Osteoblast (primary cell): Measurements from ENCODE around the gene TIMELESS. TPM values are rescaled to one million over a fixed set of nuclear protein-coding genes. Genes with fewer than 3 reads are reported as not detected.

Experiments
- DNase-seq: peaks from one replicate; pipeline ENCODE4 v3.0.0; 2011; ENCODE audit warnings: low spot score, mixed read lengths; ENCODE audit not compliant: insufficient read length; ENCODE audit errors: missing footprints
- H2AFZ ChIP-seq: 2 replicates; pipeline ENCODE4 v1.6.0; 2011; ENCODE audit warnings: mild to moderate bottlenecking, low read length
- H3K27ac ChIP-seq: 2 replicates; pipeline ENCODE4 v1.5.1; 2011; ENCODE audit warnings: mild to moderate bottlenecking, low read depth, low read length, moderate library complexity
- H3K27me3 ChIP-seq: 2 replicates; pipeline ENCODE4 v1.6.0; 2012; ENCODE audit warnings: mild to moderate bottlenecking, control low read depth, inconsistent platforms, low read length, moderate library complexity; ENCODE audit not compliant: insufficient read depth
- H3K36me3 ChIP-seq: 2 replicates; pipeline ENCODE4 v1.5.1; 2011; ENCODE audit warnings: mild to moderate bottlenecking, low read length, control low read depth, moderate library complexity; ENCODE audit not compliant: insufficient read depth
- H3K4me1 ChIP-seq: 2 replicates; pipeline ENCODE4 v1.5.1; 2011; ENCODE audit warnings: mild to moderate bottlenecking, low read length, control low read depth, moderate library complexity; ENCODE audit not compliant: insufficient read depth
- H3K4me2 ChIP-seq: 2 replicates; pipeline ENCODE4 v1.6.0; 2011; ENCODE audit warnings: mild to moderate bottlenecking, low read length; ENCODE audit not compliant: insufficient read depth
- H3K4me3 ChIP-seq: fragments of 200-600 bp; sonication (generic); 3 replicates; pipeline ENCODE4 v1.5.1; 2012; ENCODE audit warnings: mild to moderate bottlenecking, low read length, inconsistent platforms; ENCODE audit not compliant: insufficient read depth
- H3K79me2 ChIP-seq: 2 replicates; pipeline ENCODE4 v1.6.0; 2012; ENCODE audit warnings: mild to moderate bottlenecking, low read length, control low read depth, inconsistent platforms; ENCODE audit not compliant: insufficient read depth
- H3K9me3 ChIP-seq: 2 replicates; pipeline ENCODE4 v1.5.1; 2011; ENCODE audit warnings: low read depth, low read length, control low read depth
- H4K20me1 ChIP-seq: 2 replicates; pipeline ENCODE4 v1.6.0; 2012; ENCODE audit warnings: mild to moderate bottlenecking, low read length, control low read depth; ENCODE audit not compliant: insufficient read depth
- total RNA-seq: library from RNA; depleted of rRNA; stranded (reverse); fragments of >200 nt; gene quantifications from 2 replicates; pipeline ENCODE4 v1.2.3, GENCODE V29; 2012
- TF ChIP-seq, protein P1 (sequence below): IDR thresholded peaks from 2 replicates; pipeline ENCODE4 v1.5.1; 2011; ENCODE audit warnings: mild to moderate bottlenecking, low read depth, low read length, moderate library complexity; ENCODE audit errors: extremely low read depth

TIMELESS gene
- total RNA-seq, 1 donor, result 4.7 TPM

DNA sequence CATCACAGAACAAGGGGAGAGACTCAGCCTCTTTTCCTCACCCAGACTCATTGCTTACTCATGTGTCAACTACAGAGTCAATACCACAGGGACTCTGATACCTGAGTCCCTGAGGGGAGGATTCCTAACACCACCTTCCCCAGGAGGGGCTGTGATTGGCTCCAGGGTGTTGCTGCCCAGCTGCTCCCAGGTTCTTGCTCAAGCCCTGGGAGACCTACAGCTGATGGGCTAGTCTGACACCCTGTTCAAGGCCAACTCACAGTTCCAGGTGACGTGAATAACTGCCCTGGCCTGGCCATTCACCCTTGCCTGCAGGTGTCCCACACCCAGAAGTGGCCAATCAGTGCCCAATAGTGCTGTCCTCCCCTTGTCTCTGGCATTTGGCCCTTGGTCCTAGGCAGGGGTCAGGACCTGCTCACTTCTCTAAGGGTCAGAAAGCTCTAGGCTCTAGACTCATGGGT, 27.8 kb upstream of the TIMELESS start:
- TF ChIP-seq, protein P1, sequence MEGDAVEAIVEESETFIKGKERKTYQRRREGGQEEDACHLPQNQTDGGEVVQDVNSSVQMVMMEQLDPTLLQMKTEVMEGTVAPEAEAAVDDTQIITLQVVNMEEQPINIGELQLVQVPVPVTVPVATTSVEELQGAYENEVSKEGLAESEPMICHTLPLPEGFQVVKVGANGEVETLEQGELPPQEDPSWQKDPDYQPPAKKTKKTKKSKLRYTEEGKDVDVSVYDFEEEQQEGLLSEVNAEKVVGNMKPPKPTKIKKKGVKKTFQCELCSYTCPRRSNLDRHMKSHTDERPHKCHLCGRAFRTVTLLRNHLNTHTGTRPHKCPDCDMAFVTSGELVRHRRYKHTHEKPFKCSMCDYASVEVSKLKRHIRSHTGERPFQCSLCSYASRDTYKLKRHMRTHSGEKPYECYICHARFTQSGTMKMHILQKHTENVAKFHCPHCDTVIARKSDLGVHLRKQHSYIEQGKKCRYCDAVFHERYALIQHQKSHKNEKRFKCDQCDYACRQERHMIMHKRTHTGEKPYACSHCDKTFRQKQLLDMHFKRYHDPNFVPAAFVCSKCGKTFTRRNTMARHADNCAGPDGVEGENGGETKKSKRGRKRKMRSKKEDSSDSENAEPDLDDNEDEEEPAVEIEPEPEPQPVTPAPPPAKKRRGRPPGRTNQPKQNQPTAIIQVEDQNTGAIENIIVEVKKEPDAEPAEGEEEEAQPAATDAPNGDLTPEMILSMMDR, result no peak
- Histone ChIP-seq H3K27ac (no peak overlapping the region), H3K9me3 (no peaks in the 10 kb centered on the region), H3K4me1 (no peaks in the 10 kb centered on the region), H3K79me2 (peaks cover 1% of the 10 kb centered on the region), H4K20me1 (peaks cover 4% of the 10 kb centered on the region), H3K4me3 (no peak overlapping the region), H3K4me2 (no peak overlapping the region), H2AFZ (no peak overlapping the region), H3K36me3 (peaks cover 2% of the 10 kb centered on the region), H3K27me3 (no peaks in the 10 kb centered on the region)
- no peak for DNase-seq

DNA sequence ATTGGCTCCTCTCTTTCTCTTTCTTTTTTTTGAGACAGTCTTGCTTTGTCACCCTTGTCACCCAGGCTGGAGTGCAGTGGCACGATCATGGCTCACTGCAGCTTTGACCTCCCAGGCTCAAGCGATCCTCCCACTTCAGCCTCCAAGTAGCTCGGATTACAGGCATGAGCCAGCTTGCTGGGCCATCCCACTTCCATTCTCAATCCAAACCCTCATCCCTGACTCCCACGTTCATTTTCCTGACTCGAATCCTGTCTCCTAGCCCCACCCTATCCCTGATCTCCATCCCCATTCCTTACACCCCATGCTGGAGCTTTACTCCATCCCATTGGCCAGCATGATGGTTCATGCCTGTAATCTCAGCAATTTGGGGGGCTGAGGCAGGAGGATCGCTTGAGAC, 26.9 kb upstream of the TIMELESS start:
- TF ChIP-seq, protein P1, result no peak
- peaks cover 7% of the 10 kb centered on the region for H3K79me2 ChIP-seq
- DNase-seq, result no peak
- no peak overlapping the region for H3K27ac ChIP-seq
- no peak overlapping the region for H3K4me2 ChIP-seq
- H3K4me1 ChIP-seq, result no peaks in the 10 kb centered on the region
- no peaks in the 10 kb centered on the region for H3K27me3 ChIP-seq
- peaks cover 4% of the 10 kb centered on the region for H4K20me1 ChIP-seq
- no peak overlapping the region for H2AFZ ChIP-seq
- no peaks in the 10 kb centered on the region for H3K9me3 ChIP-seq
- peaks cover 2% of the 10 kb centered on the region for H3K36me3 ChIP-seq
- no peak overlapping the region for H3K4me3 ChIP-seq

DNA sequence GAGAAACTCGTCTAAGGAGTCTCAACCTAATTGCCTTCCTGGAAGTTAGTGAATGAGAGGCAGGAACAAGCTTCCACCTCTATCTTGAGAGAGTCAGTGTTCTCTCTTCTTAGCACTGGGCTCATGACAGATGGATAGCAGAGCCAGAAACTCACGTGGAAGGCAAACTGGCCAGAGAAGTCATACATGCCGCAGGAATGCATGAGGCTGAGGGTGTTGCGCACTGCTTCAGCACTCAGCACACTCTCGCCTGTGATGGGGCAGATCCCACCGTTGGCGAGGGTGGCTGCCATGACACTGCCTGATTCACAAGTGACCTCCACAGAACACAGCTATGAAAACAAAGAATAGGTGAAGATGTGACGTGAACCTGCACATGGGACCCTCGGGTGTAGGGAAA, 25.2 kb upstream of the TIMELESS start:
- H3K4me3 ChIP-seq, result no peak overlapping the region
- no peak for DNase-seq
- peaks cover 24% of the 10 kb centered on the region for H3K79me2 ChIP-seq
- no peak overlapping the region for H3K27ac ChIP-seq
- H3K4me2 ChIP-seq, result no peak overlapping the region
- peaks cover 4% of the 10 kb centered on the region for H3K4me1 ChIP-seq
- TF ChIP-seq, protein P1, result no peak
- H4K20me1 ChIP-seq, result no peaks in the 10 kb centered on the region
- no peaks in the 10 kb centered on the region for H3K27me3 ChIP-seq
- no peak overlapping the region for H2AFZ ChIP-seq
- peaks cover 8% of the 10 kb centered on the region for H3K36me3 ChIP-seq
- H3K9me3 ChIP-seq, result no peaks in the 10 kb centered on the region

DNA sequence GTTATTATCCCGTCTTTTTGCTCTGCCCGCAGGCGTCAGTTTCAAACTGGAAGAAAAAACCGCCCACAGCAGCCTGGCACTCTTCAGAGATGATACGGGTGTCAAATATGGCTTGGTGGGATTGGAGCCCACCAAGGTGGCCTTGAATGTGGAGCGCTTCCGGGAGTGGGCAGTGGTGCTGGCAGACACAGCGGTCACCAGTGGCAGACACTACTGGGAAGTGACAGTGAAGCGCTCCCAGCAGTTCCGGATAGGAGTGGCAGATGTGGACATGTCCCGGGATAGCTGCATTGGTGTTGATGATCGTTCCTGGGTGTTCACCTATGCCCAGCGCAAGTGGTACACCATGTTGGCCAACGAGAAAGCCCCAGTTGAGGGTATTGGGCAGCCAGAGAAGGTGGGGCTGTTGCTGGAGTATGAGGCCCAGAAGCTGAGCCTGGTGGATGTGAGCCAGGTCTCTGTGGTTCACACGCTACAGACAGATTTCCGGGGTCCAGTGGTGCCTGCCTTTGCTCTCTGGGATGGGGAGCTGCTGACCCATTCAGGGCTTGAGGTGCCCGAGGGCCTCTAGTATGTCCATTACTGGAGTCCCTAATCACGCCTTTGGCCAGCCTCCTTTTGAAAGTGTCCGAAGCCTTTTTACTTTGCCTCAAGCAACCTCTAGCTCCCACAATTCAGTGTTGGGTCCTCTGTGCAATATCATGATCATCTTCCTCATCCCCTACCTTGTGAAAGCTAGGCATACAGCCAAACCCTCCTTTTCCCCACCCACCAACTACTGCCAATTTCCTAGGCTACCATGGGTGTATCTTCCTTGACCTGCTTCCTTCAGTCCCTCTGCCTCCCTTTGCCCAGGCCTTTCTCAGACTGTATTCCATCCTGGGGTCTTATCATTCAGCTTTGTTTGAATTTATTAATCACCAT, 20.0 kb upstream of the TIMELESS start:
- peak; percentile 65 for DNase-seq
- no peaks in the 10 kb centered on the region for H3K27me3 ChIP-seq
- peaks cover 8% of the 10 kb centered on the region for H3K36me3 ChIP-seq

More for the DNA sequence above, 20.0 kb upstream of the TIMELESS start:
- peak overlapping the region; percentile 98 for H3K4me2 ChIP-seq
- peak overlapping the region; percentile 93 for H3K27ac ChIP-seq
- peaks cover 34% of the 10 kb centered on the region for H3K79me2 ChIP-seq
- peak overlapping the region; percentile 98 for H3K4me3 ChIP-seq
- H3K4me1 ChIP-seq, result peaks cover 8% of the 10 kb centered on the region
- H2AFZ ChIP-seq, result peak overlapping the region; percentile 96
- H4K20me1 ChIP-seq, result no peaks in the 10 kb centered on the region
- TF ChIP-seq, protein P1, result no peak
- H3K9me3 ChIP-seq, result no peaks in the 10 kb centered on the region
